ENCODE results near the gene INO80.

INO80 gene

GRCh38 chr15:41006479-41006878, 109.6 kb downstream of the INO80 start:
- DNase-seq (ENCODE audit: low read depth in 2 of 2, low spot score in 1 of 2), result no peak

- no peak for DNase-seq (ENCODE audit: low read depth in 2 of 2, low spot score in 1 of 2)
Measured at GRCh38 chr15:41004490-41004889, 111.6 kb downstream of the INO80 start.

GRCh38 chr15:41001524-41002214, 114.4 kb downstream of the INO80 start:
- DNase-seq (ENCODE audit: low read depth in 2 of 2, low spot score in 1 of 2), result no peak

GRCh38 chr15:40999190-40999589, 116.9 kb downstream of the INO80 start:
- DNase-seq (ENCODE audit: low read depth in 2 of 2, low spot score in 1 of 2), result no peak

GRCh38 chr15:40995656-40996055, 120.4 kb downstream of the INO80 start:
- no peak for DNase-seq (ENCODE audit: low read depth in 2 of 2, low spot score in 1 of 2)

GRCh38 chr15:40992825-40993224, 123.3 kb downstream of the INO80 start:
- DNase-seq (ENCODE audit: low read depth in 2 of 2, low spot score in 1 of 2), result no peak

- no peak for DNase-seq (ENCODE audit: low read depth in 2 of 2, low spot score in 1 of 2)
Measured at GRCh38 chr15:40992241-40992741, 123.8 kb downstream of the INO80 start.

GRCh38 chr15:40991355-40991754, 124.7 kb downstream of the INO80 start:
- no peak for DNase-seq (ENCODE audit: low read depth in 2 of 2, low spot score in 1 of 2)

GRCh38 chr15:40990789-40991188, 125.3 kb downstream of the INO80 start:
- no peak for DNase-seq (ENCODE audit: low read depth in 2 of 2, low spot score in 1 of 2)

- DNase-seq (ENCODE audit: low read depth in 2 of 2, low spot score in 1 of 2), result no peak
Measured at GRCh38 chr15:40990080-40990479, 126.0 kb downstream of the INO80 start.

GRCh38 chr15:40988156-40988555, 127.9 kb downstream of the INO80 start:
- no peak for DNase-seq (ENCODE audit: low read depth in 2 of 2, low spot score in 1 of 2)

GRCh38 chr15:40986820-40987219, 129.3 kb downstream of the INO80 start:
- no peak for DNase-seq (ENCODE audit: low read depth in 2 of 2, low spot score in 1 of 2)

- DNase-seq (ENCODE audit: low read depth in 2 of 2, low spot score in 1 of 2), result no peak
Measured at GRCh38 chr15:40985541-40986330, 130.3 kb downstream of the INO80 start.

GRCh38 chr15:40984964-40985363, 131.1 kb downstream of the INO80 start:
- no peak for DNase-seq (ENCODE audit: low read depth in 2 of 2, low spot score in 1 of 2)

GRCh38 chr15:40984406-40984805, 131.7 kb downstream of the INO80 start:
- no peak for DNase-seq (ENCODE audit: low read depth in 2 of 2, low spot score in 1 of 2)

- no peak for DNase-seq (ENCODE audit: low read depth in 2 of 2, low spot score in 1 of 2)
Measured at GRCh38 chr15:40982855-40983254, 133.2 kb downstream of the INO80 start.

GRCh38 chr15:40981186-40981585, 134.9 kb downstream of the INO80 start:
- no peak for DNase-seq (ENCODE audit: low read depth in 2 of 2, low spot score in 1 of 2)

- no peak for DNase-seq (ENCODE audit: low read depth in 2 of 2, low spot score in 1 of 2)
Measured at GRCh38 chr15:40978562-40978961, 137.5 kb downstream of the INO80 start.

GRCh38 chr15:40978141-40978540, 137.9 kb downstream of the INO80 start:
- DNase-seq (ENCODE audit: low read depth in 2 of 2, low spot score in 1 of 2), result no peak

GRCh38 chr15:40976819-40977218, 139.3 kb downstream of the INO80 start:
- no peak for DNase-seq (ENCODE audit: low read depth in 2 of 2, low spot score in 1 of 2)

GRCh38 chr15:40974879-40975278, 141.2 kb downstream of the INO80 start:
- DNase-seq (ENCODE audit: low read depth in 2 of 2, low spot score in 1 of 2), result no peak

- no peak for DNase-seq (ENCODE audit: low read depth in 2 of 2, low spot score in 1 of 2)
Measured at GRCh38 chr15:40969363-40969762, 146.7 kb downstream of the INO80 start.
